Measurements from ENCODE around the gene ADPRM. TPM values are rescaled to one million over a fixed set of nuclear protein-coding genes. Genes with fewer than 3 reads are reported as not detected.

ADPRM gene
- polyA plus RNA-seq, 1 of the 3 experiments (the other 2 are of a cell fraction) = 7.6 TPM

DNA sequence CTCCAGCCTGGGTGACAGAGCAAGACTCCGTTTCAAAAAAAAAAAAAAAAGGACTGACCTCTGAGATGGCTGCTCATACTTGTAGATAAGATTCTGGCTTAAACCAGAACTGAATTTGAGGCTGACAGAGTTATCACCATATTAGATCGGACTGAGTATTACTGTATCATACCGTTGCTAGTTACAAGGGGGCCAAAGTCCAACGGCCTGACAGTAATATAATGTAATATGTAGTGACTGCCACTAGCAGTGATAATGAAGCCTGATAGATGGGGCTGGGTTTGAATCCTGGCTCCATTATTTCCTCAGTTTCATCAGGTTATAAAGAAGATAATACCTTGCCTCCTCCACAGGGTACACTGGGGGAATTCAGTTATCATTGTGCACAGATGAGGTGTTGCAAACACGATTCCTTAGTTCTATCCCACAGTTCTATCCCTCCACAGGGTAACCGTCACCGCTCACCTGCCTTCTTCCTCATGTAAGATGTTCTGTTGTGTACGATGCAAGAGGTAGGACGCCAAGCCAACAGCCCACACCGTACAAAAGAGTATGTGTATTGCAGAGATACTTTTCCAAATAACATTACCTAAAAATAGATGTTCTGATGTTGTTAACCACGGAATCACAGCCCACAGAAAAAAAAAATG lies 27.3 kb downstream of the ADPRM start:
- POLR2A ChIA-PET = no interaction called here
- Histone ChIP-seq H4K20me1 (ENCODE audit: insufficient read depth) (no peaks in the 10 kb centered on the region), H3F3A (replicated peaks; ENCODE audit: insufficient read depth) (peaks cover 11% of the 10 kb centered on the region), H3K27me3 (ENCODE audit: insufficient read depth) (no peaks in the 10 kb centered on the region), H3K4me1 (ENCODE audit: control insufficient read depth in 1 of 2, insufficient read depth in 2 of 2, low read depth in 1 of 2, low read length in 1 of 2) (peaks cover 0 to 6% of the 10 kb centered on the region in 2 experiments; a peak in 1 of 4 replicates), H2AFZ (ENCODE audit: low read depth) (no peak overlapping the region), H3K9ac (no peak overlapping the region), H3K27ac (ENCODE audit: low read depth in 2 of 2, low read length in 1 of 2) (no peak overlapping the region), H3K4me2 (no peak overlapping the region), H3K79me2 (ENCODE audit: insufficient read depth) (no peaks in the 10 kb centered on the region), H3K9me3 (no peaks in the 10 kb centered on the region), H3K36me3 (replicated peaks in 1 of 2; ENCODE audit: control insufficient read depth in 1 of 2, insufficient read depth in 2 of 2, low read length in 1 of 2) (no peaks in the 10 kb centered on the region), H3K9me2 (no peaks in the 10 kb centered on the region), H3K4me3 (ENCODE audit: low read depth in 2 of 2, low read length in 1 of 2) (no peak overlapping the region)
- no peak for DNase-seq
- CTCF ChIA-PET = no interaction called here
- WGBS (ENCODE audit: low lambda C conversion rate) = 79% methylated on average over 11 of the region's 11 CpGs
- no peak for TF ChIP-seq GABPA (IDR thresholded peaks at IDR 0.05; ENCODE audit: low read depth)
- no peak for TF ChIP-seq MEF2A (IDR thresholded peaks at IDR 0.05; ENCODE audit: borderline replicate concordance, low read depth)
- no peak for TF ChIP-seq RFX5 (IDR thresholded peaks at IDR 0.05; ENCODE audit: low read length)
- no peak for TF ChIP-seq EZH2phosphoT487 (IDR thresholded peaks at IDR 0.05; ENCODE audit: borderline replicate concordance, low read depth)
- TF ChIP-seq, protein P1, sequence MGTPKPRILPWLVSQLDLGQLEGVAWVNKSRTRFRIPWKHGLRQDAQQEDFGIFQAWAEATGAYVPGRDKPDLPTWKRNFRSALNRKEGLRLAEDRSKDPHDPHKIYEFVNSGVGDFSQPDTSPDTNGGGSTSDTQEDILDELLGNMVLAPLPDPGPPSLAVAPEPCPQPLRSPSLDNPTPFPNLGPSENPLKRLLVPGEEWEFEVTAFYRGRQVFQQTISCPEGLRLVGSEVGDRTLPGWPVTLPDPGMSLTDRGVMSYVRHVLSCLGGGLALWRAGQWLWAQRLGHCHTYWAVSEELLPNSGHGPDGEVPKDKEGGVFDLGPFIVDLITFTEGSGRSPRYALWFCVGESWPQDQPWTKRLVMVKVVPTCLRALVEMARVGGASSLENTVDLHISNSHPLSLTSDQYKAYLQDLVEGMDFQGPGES (IDR thresholded peaks at IDR 0.05; ENCODE audit: low read depth, low read length) = no peak
- no peak for TF ChIP-seq FOXJ3 (CRISPR knock-in tag; IDR thresholded peaks at IDR 0.05)
- TF ChIP-seq NRF1 (IDR thresholded peaks at IDR 0.05; ENCODE audit: low read depth, low read length) = no peak
- TF ChIP-seq FOXM1 (IDR thresholded peaks at IDR 0.05; ENCODE audit: low read depth) = no peak
- no peak for TF ChIP-seq TEAD4 (IDR thresholded peaks at IDR 0.05; ENCODE audit: borderline replicate concordance, insufficient read depth)
- TF ChIP-seq, protein P2, sequence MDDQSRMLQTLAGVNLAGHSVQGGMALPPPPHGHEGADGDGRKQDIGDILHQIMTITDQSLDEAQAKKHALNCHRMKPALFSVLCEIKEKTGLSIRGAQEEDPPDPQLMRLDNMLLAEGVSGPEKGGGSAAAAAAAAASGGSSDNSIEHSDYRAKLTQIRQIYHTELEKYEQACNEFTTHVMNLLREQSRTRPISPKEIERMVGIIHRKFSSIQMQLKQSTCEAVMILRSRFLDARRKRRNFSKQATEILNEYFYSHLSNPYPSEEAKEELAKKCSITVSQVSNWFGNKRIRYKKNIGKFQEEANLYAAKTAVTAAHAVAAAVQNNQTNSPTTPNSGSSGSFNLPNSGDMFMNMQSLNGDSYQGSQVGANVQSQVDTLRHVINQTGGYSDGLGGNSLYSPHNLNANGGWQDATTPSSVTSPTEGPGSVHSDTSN (IDR thresholded peaks at IDR 0.05) = no peak
- no peak for TF ChIP-seq RXRA (IDR thresholded peaks at IDR 0.05; ENCODE audit: borderline replicate concordance, low read depth)
- TF ChIP-seq JUND (IDR thresholded peaks at IDR 0.05) = no peak
- TF ChIP-seq, protein P3, sequence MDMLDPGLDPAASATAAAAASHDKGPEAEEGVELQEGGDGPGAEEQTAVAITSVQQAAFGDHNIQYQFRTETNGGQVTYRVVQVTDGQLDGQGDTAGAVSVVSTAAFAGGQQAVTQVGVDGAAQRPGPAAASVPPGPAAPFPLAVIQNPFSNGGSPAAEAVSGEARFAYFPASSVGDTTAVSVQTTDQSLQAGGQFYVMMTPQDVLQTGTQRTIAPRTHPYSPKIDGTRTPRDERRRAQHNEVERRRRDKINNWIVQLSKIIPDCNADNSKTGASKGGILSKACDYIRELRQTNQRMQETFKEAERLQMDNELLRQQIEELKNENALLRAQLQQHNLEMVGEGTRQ (IDR thresholded peaks at IDR 0.05; ENCODE audit: borderline replicate concordance, low read depth, low read length) = no peak
- TF ChIP-seq, protein P4, sequence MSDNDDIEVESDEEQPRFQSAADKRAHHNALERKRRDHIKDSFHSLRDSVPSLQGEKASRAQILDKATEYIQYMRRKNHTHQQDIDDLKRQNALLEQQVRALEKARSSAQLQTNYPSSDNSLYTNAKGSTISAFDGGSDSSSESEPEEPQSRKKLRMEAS (IDR thresholded peaks at IDR 0.05; ENCODE audit: low read depth) = no peak
- no peak for TF ChIP-seq NFIC (IDR thresholded peaks at IDR 0.05; ENCODE audit: borderline replicate concordance)
